Prostate gland (tissue), 2 donors: Measurements from ENCODE around the gene SPG11.

ENCODE experiments used
- CTCF ChIP-seq, 4 experiments: fragments of 200-600 bp in 2 of 4; fragments of 450-650 bp in 2 of 4; sonication (generic) in 2 of 4; IDR thresholded peaks; 1 replicate in 3 of 4; 2 replicates in 1 of 4; pipeline ENCODE4 v1.5.1; 2016 to 2019; ENCODE audit warnings: antibody characterized with exemption in 4 of 4, mild to moderate bottlenecking in 2 of 4, moderate library complexity in 2 of 4
- POLR2A ChIP-seq: fragments of 450-650 bp; IDR thresholded peaks from one replicate; pipeline ENCODE4 v1.6.1; 2016; ENCODE audit warnings: antibody characterized with exemption, mild to moderate bottlenecking

GRCh38 chr15:44550734-44551133, 112.7 kb downstream of the SPG11 start:
- TF ChIP-seq CTCF (IDR thresholded peaks at IDR 0.05), result no peak
- TF ChIP-seq POLR2A, result no peak
